ENCODE data around the gene KCNG1. TPM values are rescaled to one million over a fixed set of nuclear protein-coding genes. Genes with fewer than 3 reads are reported as not detected.

KCNG1 gene
- total and polyA plus RNA-seq, 2 of the 8 experiments (the other 6 are each of a cell fraction or from before 2014, with no cell fraction given): 16.0 to 18.0 TPM

GRCh38 chr20:51019656-51020592, 3.0 kb downstream of the KCNG1 start:
- Histone ChIP-seq H3K27me3 (replicated peaks in 1 of 4; ENCODE audit: control insufficient read depth in 3 of 4, extremely low read depth in 1 of 4, insufficient read depth in 3 of 4, low read length in 3 of 4) (peaks cover 11 to 29% (median 27%) of the 10 kb centered on the region in 4 experiments), H3K4me3 (ENCODE audit: extremely low read depth in 1 of 4, insufficient read depth in 2 of 4, low read depth in 3 of 4, low read length in 4 of 4) (peak overlapping the region in 1 of 4 experiments; percentile 7; a peak in 2 of 8 replicates), H2BK120ac (replicated peaks; ENCODE audit: low read depth, low read length) (no peak overlapping the region), H3K9ac (replicated peaks in 1 of 4; ENCODE audit: extremely low read depth in 1 of 4, low read depth in 3 of 4, low read length in 3 of 4) (no peak overlapping the region), H3K4me2 (ENCODE audit: insufficient read depth in 1 of 2, low read depth in 2 of 2, low read length in 2 of 2) (peak overlapping the region; percentile 74 to 96), H4K20me1 (replicated peaks in 1 of 2; ENCODE audit: control insufficient read depth in 1 of 2, insufficient read depth in 2 of 2, low read length in 2 of 2) (peaks cover 0 to 2% of the 10 kb centered on the region in 2 experiments), H3K79me1 (ENCODE audit: low read depth, low read length) (no peaks in the 10 kb centered on the region), H3K14ac (ENCODE audit: insufficient read length) (no peak overlapping the region), H2BK5ac (ENCODE audit: low read depth, low read length) (no peak overlapping the region), H3K23ac (ENCODE audit: insufficient read length) (no peak overlapping the region), H3K4me1 (replicated peaks in 1 of 4; ENCODE audit: control insufficient read depth in 3 of 4, insufficient read depth in 4 of 4, low read length in 3 of 4) (peaks cover 13 to 39% (median 17%) of the 10 kb centered on the region in 4 experiments), H4K5ac (ENCODE audit: insufficient read length, low read depth, low read length) (no peak overlapping the region), H2AK5ac (ENCODE audit: low read depth, low read length) (no peak overlapping the region), H3K79me2 (ENCODE audit: control insufficient read depth in 1 of 2, insufficient read depth in 2 of 2, low read length in 2 of 2) (no peaks in the 10 kb centered on the region; a peak in 1 of 4 replicates), H2BK20ac (ENCODE audit: low read length) (no peak overlapping the region), H4K8ac (ENCODE audit: extremely low read depth, insufficient read depth, low read length) (no peak overlapping the region), H3K36me3 (ENCODE audit: control insufficient read depth in 2 of 4, insufficient read depth in 4 of 4, low read length in 3 of 4) (no peaks in the 10 kb centered on the region), H3K18ac (ENCODE audit: extremely low read depth, low read length) (no peak overlapping the region), H3K27ac (ENCODE audit: low read depth, low read length) (no peak overlapping the region), H2AFZ (ENCODE audit: low read length) (no peak overlapping the region), H2BK12ac (ENCODE audit: low read depth, low read length) (no peak overlapping the region), H2BK15ac (ENCODE audit: low read length) (no peak overlapping the region), H3K4ac (replicated peaks; ENCODE audit: insufficient read length, low read depth, low read length) (no peak overlapping the region), H4K91ac (replicated peaks; ENCODE audit: insufficient read length, low read length) (no peak overlapping the region), H3K23me2 (ENCODE audit: low read depth, low read length) (peaks cover 15% of the 10 kb centered on the region; the same call in 1 of the 2 replicates), H3K56ac (replicated peaks; ENCODE audit: insufficient read length, low read depth, low read length) (no peak overlapping the region), H3K9me3 (ENCODE audit: insufficient read depth in 2 of 2, low read depth in 1 of 2, low read length in 1 of 2) (no peaks in the 10 kb centered on the region)
- 73% methylated on average over 21 of the region's 21 CpGs; no CpG with 5 or more reads in 1 of the 2 experiments for WGBS, 2 experiments (ENCODE audit: extremely low coverage in 1 of 2, insufficient coverage in 1 of 2, insufficient read length in 1 of 2, insufficient replicate concordance in 2 of 2, low coverage in 1 of 2, low lambda C conversion rate in 2 of 2, missing lambda C conversion rate in 1 of 2)
- ChIA-PET CTCF (ENCODE audit: partially characterized antibody) (interaction anchor here (0.6 to 3.3 kb wide), 11 partner anchors 10 to 350 kb away, joined by 3 to 25 read pairs (median 3); no protein-coding TSS in a partner anchor), POLR2A (ENCODE audit: partially characterized antibody) (interaction anchor here (0.6 to 0.7 kb wide), 4 partner anchors 11 to 84 kb away, joined by 3 read pairs; no protein-coding TSS in a partner anchor)
- FAIRE-seq (no peak), DNase-seq (ENCODE audit: low read depth in 1 of 2, low spot score in 2 of 2) (no peak)
- TF ChIP-seq RAD21 (IDR thresholded peaks at IDR 0.05 in 1 of 2, conservative IDR thresholded peaks at IDR 0.05 in 1 of 2; ENCODE audit: low read depth in 2 of 2, low read length in 2 of 2) (no peak), JUND (IDR thresholded peaks at IDR 0.05; ENCODE audit: low read length) (no peak), SP1 (IDR thresholded peaks at IDR 0.05; ENCODE audit: low read depth, low read length) (no peak)

Data from H1 (cell line).